Measurements from ENCODE around the gene LMAN1.

LMAN1 gene

GRCh38 chr18:59358712-59359575 lies at the start of gene LMAN1:
LMAN1 (minus strand) TSS chr18:59359265; CDS start chr18:59359244, 21 bp downstream.
- H3K27me3 Mint-ChIP-seq: no peaks in the 10 kb centered on the region
- peak within 1 kb of the TSS; percentile 93 for H3K27ac Mint-ChIP-seq
- H3K4me1 Mint-ChIP-seq: peaks cover 17% of the 10 kb centered on the region
- peak; percentile 79 to 87 for DNase-seq (ENCODE audit: low spot score in 2 of 2)
- no peaks in the 10 kb centered on the region for H3K9me3 Mint-ChIP-seq
- peak; percentile 87 for ATAC-seq (ENCODE audit: low read depth)
- H3K36me3 Mint-ChIP-seq: peaks cover 4% of the 10 kb centered on the region
- peak within 1 kb of the TSS; percentile 95 for H3K4me3 Mint-ChIP-seq

DNA sequence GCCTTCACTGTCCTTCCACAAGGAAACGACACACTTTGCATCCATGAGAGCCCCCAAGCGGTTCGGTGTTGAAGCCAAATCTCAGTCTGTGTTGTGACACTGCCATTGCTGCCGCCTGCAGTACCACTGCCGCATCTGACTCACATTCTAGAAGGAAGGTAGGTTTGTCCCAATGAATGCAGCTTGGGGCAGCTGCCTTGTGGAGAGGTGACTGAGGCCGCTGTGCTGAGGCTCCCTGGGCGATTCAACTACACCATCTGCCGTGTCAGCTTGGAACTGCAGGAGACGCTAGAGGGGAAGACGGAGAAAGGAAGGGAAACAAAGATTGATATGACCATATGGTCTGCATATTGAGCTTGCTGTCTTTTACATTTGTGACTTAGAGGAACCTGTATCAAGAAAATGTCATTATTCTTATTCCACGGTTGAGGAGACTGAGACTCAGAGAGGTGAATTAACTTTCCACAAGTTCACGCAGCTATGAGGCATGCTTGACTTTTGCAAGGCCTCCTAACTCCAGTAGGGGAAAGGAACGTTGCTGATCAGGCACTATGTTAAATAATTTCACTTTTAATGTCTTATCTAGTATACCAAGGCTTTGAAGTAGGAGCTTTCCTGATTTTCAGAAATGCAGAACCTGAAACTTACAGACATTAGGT lies 43.5 kb upstream of the LMAN1 start:
- DNase-seq (ENCODE audit: low spot score in 2 of 2): peak; percentile 56 to 67
- peak; percentile 91 for ATAC-seq (ENCODE audit: low read depth)
- Mint-ChIP-seq H3K4me3 (no peak overlapping the region), H3K27ac (no peak overlapping the region), H3K27me3 (peaks cover 6% of the 10 kb centered on the region), H3K9me3 (no peaks in the 10 kb centered on the region), H3K36me3 (no peaks in the 10 kb centered on the region), H3K4me1 (peaks cover 4% of the 10 kb centered on the region)

DNA sequence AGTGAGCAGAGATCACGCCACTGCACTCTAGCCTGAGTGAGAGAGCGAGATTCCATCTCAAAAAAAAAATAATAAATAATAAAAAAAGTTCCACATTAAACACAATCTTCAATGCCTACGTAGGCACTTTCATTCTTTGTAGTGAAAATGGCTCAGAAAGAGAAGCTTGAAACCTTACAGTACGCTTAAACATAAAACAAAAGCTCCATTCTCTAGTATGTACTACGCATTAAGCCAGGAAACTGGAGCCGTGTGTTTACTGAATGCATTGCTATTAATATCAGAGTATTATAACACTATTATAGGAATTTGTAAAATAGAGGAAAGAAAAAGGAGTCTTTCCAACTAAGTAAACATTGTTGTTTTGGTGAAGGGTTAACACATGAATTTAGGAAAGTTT lies 41.3 kb upstream of the LMAN1 start:
- DNase-seq (ENCODE audit: low spot score in 2 of 2) (no peak), ATAC-seq (ENCODE audit: low read depth) (no peak)
- Mint-ChIP-seq H3K36me3 (no peaks in the 10 kb centered on the region), H3K4me1 (peaks cover 4% of the 10 kb centered on the region), H3K27ac (no peak overlapping the region), H3K9me3 (no peaks in the 10 kb centered on the region), H3K4me3 (no peak overlapping the region), H3K27me3 (peaks cover 12% of the 10 kb centered on the region)

DNA sequence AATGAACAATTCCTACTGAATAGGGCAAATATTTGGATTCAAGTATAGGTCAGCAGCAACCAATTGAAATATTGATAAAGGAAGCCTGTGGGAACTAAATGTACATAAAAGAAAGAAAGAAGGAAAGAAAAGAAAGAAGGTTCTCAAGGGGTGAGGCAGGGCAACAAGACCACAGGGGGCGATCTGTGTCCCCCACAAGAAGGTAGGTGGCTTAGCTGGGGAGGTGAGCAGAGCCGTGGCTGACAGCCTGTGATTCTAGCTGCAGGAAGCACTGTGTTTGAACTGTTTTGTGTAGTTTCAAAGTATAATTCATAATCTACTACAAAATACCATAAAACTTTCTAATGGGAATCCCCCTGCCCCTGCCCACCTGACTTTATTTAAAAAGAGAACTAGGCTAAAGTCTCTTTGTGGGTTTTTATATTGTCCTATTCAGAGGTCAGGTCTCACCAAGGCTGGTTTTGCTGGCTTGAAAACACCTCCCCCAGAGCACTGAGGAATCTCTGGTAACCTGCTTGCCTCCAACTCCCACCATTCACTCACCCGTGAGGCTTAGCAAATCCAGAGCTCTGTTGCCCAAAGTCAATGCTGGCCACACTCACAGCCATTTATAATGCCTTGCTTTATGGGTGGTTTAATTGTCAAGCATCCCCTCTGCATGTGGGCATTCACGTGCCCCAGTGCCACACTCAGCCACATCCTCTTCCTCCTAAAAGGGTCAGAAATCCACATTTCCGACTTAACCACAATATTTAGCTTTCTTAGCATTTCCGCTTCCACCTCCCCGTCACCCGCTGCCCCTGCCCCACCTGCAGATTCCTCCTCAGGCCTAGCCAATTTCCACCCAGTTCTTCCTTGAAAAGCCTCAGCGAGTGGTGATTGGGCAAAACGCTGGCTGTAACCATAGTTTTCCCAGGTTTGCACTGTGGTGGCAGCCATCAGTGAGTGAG lies 36.4 kb upstream of the LMAN1 start:
- Mint-ChIP-seq H3K27ac (no peak overlapping the region), H3K4me1 (no peaks in the 10 kb centered on the region), H3K9me3 (no peaks in the 10 kb centered on the region), H3K36me3 (no peaks in the 10 kb centered on the region), H3K4me3 (no peak overlapping the region), H3K27me3 (peaks cover 25% of the 10 kb centered on the region)
- no peak for DNase-seq (ENCODE audit: low spot score in 2 of 2)
- ATAC-seq (ENCODE audit: low read depth): no peak

DNA sequence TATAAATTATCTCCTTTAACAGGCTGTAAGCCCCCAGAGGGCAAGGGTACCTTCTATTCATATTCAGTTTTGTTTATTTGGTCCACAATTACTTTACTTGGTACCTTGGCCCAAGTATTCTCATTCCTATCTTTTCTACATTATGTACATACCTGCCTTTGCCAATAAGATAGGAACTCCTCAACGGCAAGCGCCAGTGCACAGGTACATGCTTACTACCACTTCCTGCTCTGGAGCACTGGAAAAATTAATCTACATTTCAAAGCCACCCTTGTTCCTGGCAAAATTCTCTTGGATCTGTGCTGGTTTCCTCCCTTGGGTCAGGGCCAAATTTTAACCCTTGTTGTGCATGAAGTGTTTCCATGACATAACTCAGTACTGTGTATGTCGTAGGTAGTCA lies 34.3 kb upstream of the LMAN1 start:
- Mint-ChIP-seq H3K4me1 (no peaks in the 10 kb centered on the region), H3K9me3 (no peaks in the 10 kb centered on the region), H3K27ac (no peak overlapping the region), H3K4me3 (no peak overlapping the region), H3K36me3 (no peaks in the 10 kb centered on the region), H3K27me3 (peaks cover 25% of the 10 kb centered on the region)
- ATAC-seq (ENCODE audit: low read depth): no peak
- no peak for DNase-seq (ENCODE audit: low spot score in 2 of 2)

GRCh38 chr18:59388817-59389216 lies 29.8 kb upstream of the LMAN1 start:
- no peaks in the 10 kb centered on the region for H3K4me1 Mint-ChIP-seq
- ATAC-seq (ENCODE audit: low read depth): no peak
- no peak overlapping the region for H3K4me3 Mint-ChIP-seq
- no peaks in the 10 kb centered on the region for H3K9me3 Mint-ChIP-seq
- no peak overlapping the region for H3K27ac Mint-ChIP-seq
- no peak for DNase-seq (ENCODE audit: low spot score in 2 of 2)
- peaks cover 12% of the 10 kb centered on the region for H3K27me3 Mint-ChIP-seq
- H3K36me3 Mint-ChIP-seq: no peaks in the 10 kb centered on the region

GRCh38 chr18:59387687-59388565 lies 28.9 kb upstream of the LMAN1 start:
- Mint-ChIP-seq H3K4me1 (no peaks in the 10 kb centered on the region), H3K36me3 (no peaks in the 10 kb centered on the region)
- ATAC-seq (ENCODE audit: low read depth): no peak

DNA sequence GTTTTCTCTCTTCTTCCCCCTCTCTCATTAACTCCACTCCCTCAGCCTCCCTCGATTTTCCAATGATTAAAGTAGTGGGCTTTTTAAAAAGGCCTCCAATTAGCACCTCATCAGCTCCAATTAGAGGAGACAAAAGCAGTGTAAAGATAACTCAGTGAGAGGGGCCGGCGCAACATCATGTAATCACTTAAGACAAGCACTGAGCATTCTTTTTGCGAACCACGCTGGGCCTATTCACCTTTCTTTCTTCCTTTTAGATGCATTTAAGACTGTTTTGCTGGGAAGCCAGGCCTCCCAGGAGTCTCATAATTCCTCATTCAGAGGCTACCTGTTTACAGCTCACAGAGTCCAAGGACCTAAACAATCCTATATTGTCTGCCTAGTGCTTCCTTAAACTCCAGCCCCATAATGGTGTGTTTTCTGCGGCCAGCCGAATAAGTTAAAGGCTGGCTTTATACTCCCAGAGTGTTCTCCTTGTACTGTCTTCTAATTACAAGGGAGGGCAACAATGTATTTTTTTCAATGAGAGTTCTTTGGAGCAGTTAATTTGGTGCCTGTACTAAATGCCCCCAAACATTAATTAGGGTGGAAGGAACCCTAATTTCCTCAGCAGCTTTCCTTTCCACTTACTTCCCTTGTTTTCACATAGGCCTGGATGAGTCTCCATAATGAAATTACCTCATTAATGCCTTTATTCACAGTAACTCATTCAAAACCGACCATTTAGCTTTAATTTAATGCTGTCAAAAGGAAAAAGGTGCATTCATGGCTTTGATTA lies 28.0 kb upstream of the LMAN1 start:
- no peak overlapping the region for H3K27ac Mint-ChIP-seq
- no peak overlapping the region for H3K4me3 Mint-ChIP-seq
- H3K27me3 Mint-ChIP-seq: peaks cover 6% of the 10 kb centered on the region
- H3K4me1 Mint-ChIP-seq: no peaks in the 10 kb centered on the region
- H3K36me3 Mint-ChIP-seq: no peaks in the 10 kb centered on the region
- DNase-seq (ENCODE audit: low spot score in 2 of 2): no peak
- H3K9me3 Mint-ChIP-seq: no peaks in the 10 kb centered on the region
- ATAC-seq (ENCODE audit: low read depth): no peak

More at GRCh38 chr18:59387687-59388565, 28.9 kb upstream of the LMAN1 start:
- Mint-ChIP-seq H3K27me3 (peaks cover 11% of the 10 kb centered on the region), H3K9me3 (no peaks in the 10 kb centered on the region), H3K4me3 (no peak overlapping the region), H3K27ac (no peak overlapping the region)
- no peak for DNase-seq (ENCODE audit: low spot score in 2 of 2)

GRCh38 chr18:59385191-59385590 lies 26.1 kb upstream of the LMAN1 start:
- no peak overlapping the region for H3K27ac Mint-ChIP-seq
- no peaks in the 10 kb centered on the region for H3K4me1 Mint-ChIP-seq
- no peaks in the 10 kb centered on the region for H3K36me3 Mint-ChIP-seq
- no peak overlapping the region for H3K4me3 Mint-ChIP-seq
- no peaks in the 10 kb centered on the region for H3K9me3 Mint-ChIP-seq
- ATAC-seq (ENCODE audit: low read depth) (no peak), DNase-seq (ENCODE audit: low spot score in 2 of 2) (no peak)
- H3K27me3 Mint-ChIP-seq: peaks cover 8% of the 10 kb centered on the region

GRCh38 chr18:59383851-59384250 lies 24.8 kb upstream of the LMAN1 start:
- DNase-seq (ENCODE audit: low spot score in 2 of 2) (no peak), ATAC-seq (ENCODE audit: low read depth) (no peak)
- Mint-ChIP-seq H3K9me3 (no peaks in the 10 kb centered on the region), H3K4me1 (no peaks in the 10 kb centered on the region), H3K36me3 (no peaks in the 10 kb centered on the region), H3K27ac (no peak overlapping the region), H3K27me3 (peaks cover 15% of the 10 kb centered on the region), H3K4me3 (no peak overlapping the region)

DNA sequence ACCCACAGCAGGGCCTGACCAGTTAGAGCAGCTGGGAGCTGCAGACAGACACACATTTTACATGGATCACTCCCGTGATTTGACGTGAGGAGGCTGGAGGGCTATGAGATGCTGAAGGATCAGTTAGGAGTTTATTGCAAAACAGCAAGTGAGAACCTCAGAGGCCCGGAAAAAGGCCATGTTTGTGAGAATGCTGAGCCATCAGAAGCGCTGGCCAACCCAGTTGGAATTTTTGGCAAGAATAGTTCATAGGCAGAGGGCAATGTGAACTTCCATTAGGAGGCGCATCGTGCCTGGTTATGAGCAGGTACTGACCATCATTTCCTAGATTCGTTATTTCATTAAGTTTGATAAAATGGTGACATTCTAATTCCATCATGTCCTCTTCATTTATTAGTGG lies 23.3 kb upstream of the LMAN1 start:
- no peak overlapping the region for H3K4me3 Mint-ChIP-seq
- H3K27ac Mint-ChIP-seq: no peak overlapping the region
- H3K36me3 Mint-ChIP-seq: no peaks in the 10 kb centered on the region
- H3K9me3 Mint-ChIP-seq: no peaks in the 10 kb centered on the region
- H3K27me3 Mint-ChIP-seq: peaks cover 17% of the 10 kb centered on the region
- DNase-seq (ENCODE audit: low spot score in 2 of 2) (no peak), ATAC-seq (ENCODE audit: low read depth) (no peak)
- H3K4me1 Mint-ChIP-seq: peaks cover 1% of the 10 kb centered on the region

DNA sequence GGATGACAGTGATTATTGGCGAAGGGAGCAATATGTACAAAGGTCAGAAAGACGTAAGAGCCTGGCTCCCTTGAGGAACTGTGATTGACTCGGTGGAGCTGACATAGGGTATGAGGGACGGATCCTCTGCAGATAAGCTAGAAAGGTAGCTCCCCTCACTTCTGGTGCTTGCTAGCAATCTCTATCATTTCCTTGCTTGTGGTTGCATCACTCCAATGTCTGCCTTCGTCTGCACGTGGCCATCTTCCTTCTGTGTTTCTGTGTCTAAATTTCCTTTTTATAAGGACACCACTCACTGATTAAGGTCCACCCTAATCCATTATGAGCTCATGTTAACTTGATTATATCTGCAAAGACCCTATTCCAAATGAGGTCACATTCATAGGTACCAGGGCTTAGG lies 22.9 kb upstream of the LMAN1 start:
- Mint-ChIP-seq H3K27ac (no peak overlapping the region), H3K9me3 (no peaks in the 10 kb centered on the region), H3K36me3 (no peaks in the 10 kb centered on the region), H3K4me1 (peaks cover 6% of the 10 kb centered on the region), H3K4me3 (no peak overlapping the region), H3K27me3 (peaks cover 17% of the 10 kb centered on the region)
- DNase-seq (ENCODE audit: low spot score in 2 of 2) (no peak), ATAC-seq (ENCODE audit: low read depth) (no peak)
